ENCODE results near the gene DNAJC5.

The DNAJC5 gene

DNA sequence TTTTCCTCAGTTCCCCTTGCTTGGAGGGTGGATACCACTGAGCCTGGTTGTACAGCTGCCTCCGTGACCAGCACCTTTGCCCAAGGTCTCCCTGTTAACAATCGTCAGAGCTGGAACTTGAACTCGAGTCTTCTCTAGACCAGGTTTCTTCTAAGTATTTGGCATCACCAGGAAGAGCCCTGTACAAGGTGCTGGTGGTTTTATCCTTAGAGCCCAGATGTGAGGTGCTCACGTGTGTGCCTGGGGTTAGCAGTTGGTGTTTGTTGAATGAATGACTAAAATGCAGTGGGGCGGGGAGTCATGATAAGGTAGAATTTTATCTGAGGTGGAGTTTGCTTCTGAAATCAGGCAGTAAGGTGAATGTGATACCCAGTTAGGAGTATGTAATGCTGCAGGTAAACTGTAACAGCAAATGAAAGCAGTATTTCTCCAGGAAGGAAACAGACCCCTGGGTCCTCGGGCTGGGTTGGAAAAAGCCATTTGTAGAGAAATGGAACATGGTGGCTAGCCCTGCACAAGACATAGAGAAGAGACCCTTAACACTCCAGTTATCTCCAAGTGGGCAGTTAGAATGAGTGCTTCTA is 3.1 kb downstream of the DNAJC5 start:
- Histone ChIP-seq H3K79me2 (ENCODE audit: insufficient read depth, low read depth) (peaks cover 66% of the 10 kb centered on the region), H3K27me3 (ENCODE audit: insufficient read depth, low read depth) (no peaks in the 10 kb centered on the region), H4K20me1 (ENCODE audit: insufficient read depth) (peaks cover 34% of the 10 kb centered on the region), H3K9ac (no peak overlapping the region), H3K4me3 (IDR thresholded peaks at IDR 0.05; ENCODE audit: insufficient read depth, low read depth, low read length) (no peak overlapping the region), H3K4me1 (ENCODE audit: low read depth, poor library complexity, severe bottlenecking) (peaks cover 14% of the 10 kb centered on the region), H3K4me2 (no peak overlapping the region), H3K27ac (no peak overlapping the region), H3K36me3 (ENCODE audit: insufficient read depth) (no peaks in the 10 kb centered on the region), H2AFZ (ENCODE audit: low read depth) (no peak overlapping the region)
- TF ChIP-seq CTCF (conservative IDR thresholded peaks at IDR 0.05; ENCODE audit: low read depth, low read length), result no peak

- Histone ChIP-seq H3K9ac (no peak overlapping the region), H3K27ac (no peak overlapping the region), H3K36me3 (ENCODE audit: insufficient read depth) (no peaks in the 10 kb centered on the region), H3K4me3 (IDR thresholded peaks at IDR 0.05; ENCODE audit: insufficient read depth, low read depth, low read length) (no peak overlapping the region), H4K20me1 (ENCODE audit: insufficient read depth) (peaks cover 34% of the 10 kb centered on the region), H2AFZ (ENCODE audit: low read depth) (no peak overlapping the region), H3K27me3 (ENCODE audit: insufficient read depth, low read depth) (no peaks in the 10 kb centered on the region), H3K4me1 (ENCODE audit: low read depth, poor library complexity, severe bottlenecking) (peaks cover 14% of the 10 kb centered on the region), H3K79me2 (ENCODE audit: insufficient read depth, low read depth) (peaks cover 76% of the 10 kb centered on the region), H3K4me2 (no peak overlapping the region)
- no peak for TF ChIP-seq CTCF (conservative IDR thresholded peaks at IDR 0.05; ENCODE audit: low read depth, low read length)
Measured at GRCh38 chr20:63898882-63899558, 4.1 kb downstream of the DNAJC5 start.

GRCh38 chr20:63900413-63900812 is 5.5 kb downstream of the DNAJC5 start:
- no peaks in the 10 kb centered on the region for H3K36me3 ChIP-seq (ENCODE audit: insufficient read depth)
- H3K27me3 ChIP-seq (ENCODE audit: insufficient read depth, low read depth), result no peaks in the 10 kb centered on the region
- peaks cover 14% of the 10 kb centered on the region for H3K4me1 ChIP-seq (ENCODE audit: low read depth, poor library complexity, severe bottlenecking)
- H3K79me2 ChIP-seq (ENCODE audit: insufficient read depth, low read depth), result peaks cover 88% of the 10 kb centered on the region
- no peak overlapping the region for H3K4me3 ChIP-seq (IDR thresholded peaks at IDR 0.05; ENCODE audit: insufficient read depth, low read depth, low read length)
- no peak overlapping the region for H2AFZ ChIP-seq (ENCODE audit: low read depth)
- H3K27ac ChIP-seq, result no peak overlapping the region
- no peak overlapping the region for H3K4me2 ChIP-seq
- TF ChIP-seq CTCF (conservative IDR thresholded peaks at IDR 0.05; ENCODE audit: low read depth, low read length), result no peak
- peaks cover 34% of the 10 kb centered on the region for H4K20me1 ChIP-seq (ENCODE audit: insufficient read depth)
- H3K9ac ChIP-seq, result no peak overlapping the region

- Histone ChIP-seq H3K4me2 (no peak overlapping the region), H3K27me3 (ENCODE audit: insufficient read depth, low read depth) (no peaks in the 10 kb centered on the region), H3K9ac (no peak overlapping the region), H2AFZ (ENCODE audit: low read depth) (no peak overlapping the region), H3K27ac (no peak overlapping the region), H3K4me1 (ENCODE audit: low read depth, poor library complexity, severe bottlenecking) (no peaks in the 10 kb centered on the region), H3K4me3 (IDR thresholded peaks at IDR 0.05; ENCODE audit: insufficient read depth, low read depth, low read length) (no peak overlapping the region), H3K79me2 (ENCODE audit: insufficient read depth, low read depth) (peaks cover 81% of the 10 kb centered on the region), H4K20me1 (ENCODE audit: insufficient read depth) (peaks cover 3% of the 10 kb centered on the region), H3K36me3 (ENCODE audit: insufficient read depth) (no peaks in the 10 kb centered on the region)
- TF ChIP-seq CTCF (conservative IDR thresholded peaks at IDR 0.05; ENCODE audit: low read depth, low read length), result no peak
Measured at GRCh38 chr20:63903796-63904561, 9.1 kb downstream of the DNAJC5 start.
